ENCODE results near the gene PCGF5.
"Not testable (repeated sequence)": the region's sequence is repeated elsewhere in the genome, so short reads cannot be mapped to it uniquely, and the experiment has no call there.

PCGF5 gene

DNA sequence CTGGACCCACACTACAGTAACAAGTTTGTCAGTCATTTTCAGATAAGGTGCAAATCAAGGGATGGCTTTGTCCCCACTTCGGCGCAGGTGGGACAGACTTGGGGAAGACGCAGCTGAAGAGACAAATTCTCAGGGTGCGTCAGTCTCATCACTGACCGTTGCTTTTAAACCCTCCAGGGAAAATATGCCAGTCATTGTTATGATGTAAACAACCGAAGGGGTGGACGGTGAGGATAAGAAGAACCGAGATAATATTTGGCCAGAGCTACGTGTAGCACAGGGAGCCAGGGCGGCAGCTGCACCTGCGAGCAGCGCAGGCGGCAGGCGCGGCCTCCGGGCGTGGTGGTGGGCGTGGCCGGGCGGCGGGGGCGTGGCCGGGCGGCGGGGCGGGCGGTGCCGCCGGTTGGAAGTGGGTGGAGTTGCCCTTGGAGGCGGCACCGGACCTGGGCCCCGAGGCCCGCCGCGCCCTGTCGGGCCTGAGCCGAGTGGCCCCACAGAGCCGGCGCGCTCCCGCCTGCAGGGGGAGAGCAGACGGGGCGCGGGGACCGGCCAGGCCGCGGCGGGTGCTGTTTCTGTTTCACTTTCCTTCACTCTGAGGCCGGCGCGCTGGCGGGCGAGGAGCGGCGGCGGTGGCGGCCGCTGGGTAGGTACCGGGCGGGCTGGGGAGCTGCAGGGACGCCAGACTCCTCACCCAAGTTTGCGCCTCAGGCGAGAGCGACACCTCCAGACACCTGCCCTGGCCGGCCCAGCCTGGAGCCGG is at the start of gene PCGF5:
Gene PCGF5 (plus strand): TSS at position 470 of the 760 bp plus-strand sequence. CDS start 2,209 bp downstream, outside the sequence.
- DNase-seq: no peak

DNA sequence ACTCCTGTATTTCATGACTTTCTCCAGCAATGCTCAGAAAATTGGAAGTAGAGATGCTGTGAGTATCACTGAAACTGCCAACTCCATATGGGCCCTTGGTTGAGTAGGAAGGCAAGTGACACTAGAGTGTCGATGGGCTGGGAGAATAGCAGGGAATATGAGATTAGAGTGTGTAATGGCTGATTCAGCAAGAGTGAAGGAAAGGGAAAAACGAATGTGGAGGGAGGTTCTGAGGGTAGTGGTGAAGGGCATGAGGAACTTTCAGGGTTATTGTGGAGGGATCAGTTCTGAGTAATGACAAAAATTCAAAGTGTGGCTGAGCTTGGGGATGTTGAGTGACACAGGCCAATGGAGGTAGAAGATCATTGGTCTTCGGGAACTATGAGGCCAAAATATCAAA is 49.0 kb upstream of the PCGF5 start:
- DNase-seq: no peak

DNA sequence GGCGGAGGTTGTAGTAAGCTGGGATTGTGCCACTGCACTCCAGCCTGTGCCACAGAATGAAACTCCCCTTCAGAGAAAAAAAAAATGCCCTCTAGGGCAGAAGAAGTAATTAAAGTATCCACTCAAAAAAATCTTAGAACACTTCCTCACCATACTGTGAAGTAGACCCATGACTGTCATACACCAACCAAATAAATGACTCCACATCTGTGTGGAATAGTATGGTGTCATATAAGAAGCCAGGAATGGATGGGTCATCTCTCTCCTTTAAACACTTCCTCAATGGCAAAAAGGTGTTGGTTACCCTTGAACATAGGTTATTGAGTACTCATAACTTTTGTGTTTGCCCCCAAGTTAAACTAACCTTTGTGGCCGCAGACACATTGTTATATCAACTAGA is 48.1 kb upstream of the PCGF5 start:
- no peak for DNase-seq

DNA sequence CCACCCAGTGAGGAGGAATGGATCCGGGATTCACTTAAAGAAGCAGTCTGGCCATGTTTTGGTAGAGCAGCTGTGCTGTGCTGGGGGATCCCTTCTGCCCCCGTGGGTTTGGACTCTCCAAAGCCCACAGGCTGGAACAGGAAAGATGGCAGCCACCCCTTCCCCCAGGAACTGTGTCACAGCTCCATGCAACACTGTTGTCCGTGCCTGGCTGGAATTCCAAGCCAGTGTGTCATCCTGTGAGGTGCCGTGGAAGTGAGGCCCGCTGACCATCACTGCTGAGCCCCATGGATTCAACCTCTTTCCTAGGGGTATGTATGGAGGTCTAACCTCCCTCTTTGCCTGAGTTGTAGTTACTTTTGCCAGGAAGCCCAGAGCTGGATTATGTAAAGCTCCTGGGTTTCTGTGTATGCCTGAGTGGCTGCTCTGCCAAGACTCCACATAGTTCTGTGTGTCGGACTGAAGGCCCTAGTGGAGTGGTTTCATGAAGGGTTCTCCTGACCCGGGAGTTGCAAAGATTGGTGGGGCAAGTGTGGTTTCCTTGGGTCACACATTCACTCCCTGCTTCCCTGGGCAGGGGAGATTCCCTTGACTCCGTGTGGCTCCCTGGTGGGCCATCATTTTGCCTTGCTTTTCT is 35.1 kb upstream of the PCGF5 start:
- no peak for DNase-seq

DNA sequence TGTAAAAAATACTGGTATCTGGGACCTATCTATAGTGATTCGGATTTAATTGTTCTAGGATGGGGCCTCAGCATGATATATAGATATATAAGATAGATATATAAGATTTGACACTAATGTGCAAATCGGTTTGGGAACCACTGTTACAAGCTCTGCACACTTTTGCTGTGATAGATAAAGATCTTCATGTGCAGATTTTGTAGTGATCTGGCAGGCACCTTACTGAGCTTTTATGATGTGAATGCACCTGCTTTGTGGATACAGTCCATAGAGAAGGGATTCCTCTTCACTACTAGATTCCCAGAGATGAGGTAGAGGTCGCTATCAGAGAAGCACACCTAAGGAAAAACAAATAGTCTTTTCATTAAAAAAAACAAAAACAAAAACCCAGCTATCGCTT is 33.3 kb upstream of the PCGF5 start:
- no peak for DNase-seq

DNA sequence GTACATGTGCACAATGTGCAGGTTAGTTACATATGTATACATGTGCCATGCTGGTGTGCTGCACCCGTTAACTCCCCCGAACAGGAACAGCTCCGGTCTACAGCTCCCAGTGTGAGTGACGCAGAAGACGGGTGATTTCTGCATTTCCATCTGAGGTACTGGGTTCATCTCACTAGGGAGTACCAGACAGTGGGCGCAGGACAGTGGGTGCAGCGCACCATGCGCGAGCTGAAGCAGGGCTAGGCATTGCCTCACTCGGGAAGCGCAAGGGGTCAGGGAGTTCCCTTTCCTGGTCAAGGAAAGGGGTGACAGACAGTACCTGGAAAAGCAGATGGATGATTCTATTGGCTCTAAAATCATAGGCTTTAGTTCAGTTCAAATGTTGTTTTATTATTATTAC is 32.5 kb upstream of the PCGF5 start:
- not testable (repeated sequence) for DNase-seq

DNA sequence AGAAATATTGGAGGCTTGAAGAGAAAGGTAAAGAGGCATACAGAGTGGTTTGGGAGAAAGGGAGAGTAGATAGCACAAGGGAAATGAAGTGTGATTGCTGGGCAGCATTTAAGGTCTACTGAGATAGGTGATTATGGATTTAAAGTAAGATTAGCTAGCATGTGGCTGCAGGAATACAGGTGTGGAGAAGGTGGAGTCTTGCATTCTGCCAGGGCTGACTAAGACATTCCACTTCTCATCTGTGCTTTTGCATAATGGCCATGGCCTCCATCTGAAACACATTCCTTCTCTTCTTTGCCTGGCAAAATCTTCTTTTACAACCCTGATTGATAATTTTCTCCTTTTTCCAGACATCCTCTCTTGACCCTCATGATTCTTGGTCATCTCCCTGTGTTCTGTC is 31.6 kb upstream of the PCGF5 start:
- no peak for DNase-seq

DNA sequence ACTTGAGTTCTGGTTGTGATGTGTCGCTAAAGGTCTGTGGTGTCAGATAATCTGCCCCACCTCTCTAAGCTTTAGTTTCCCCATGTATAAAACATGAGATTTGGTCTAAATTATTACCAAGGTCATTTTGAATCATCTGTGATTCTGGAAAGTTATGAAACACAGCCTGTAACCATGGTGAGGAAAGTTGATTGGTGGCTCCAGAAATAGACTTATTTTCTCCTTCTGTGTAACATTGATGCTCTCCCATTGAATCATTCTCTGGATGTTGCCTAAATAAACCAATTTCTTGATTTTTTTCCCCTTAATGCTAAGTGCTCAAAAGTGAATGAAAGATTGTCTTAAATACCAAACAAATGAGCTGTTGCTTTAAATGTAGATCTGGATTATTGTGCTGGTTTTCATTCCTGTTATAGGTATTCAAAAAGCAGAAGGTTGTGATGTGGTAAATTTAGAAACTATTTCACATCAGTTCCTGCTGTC is 30.0 kb upstream of the PCGF5 start:
- no peak for DNase-seq

DNA sequence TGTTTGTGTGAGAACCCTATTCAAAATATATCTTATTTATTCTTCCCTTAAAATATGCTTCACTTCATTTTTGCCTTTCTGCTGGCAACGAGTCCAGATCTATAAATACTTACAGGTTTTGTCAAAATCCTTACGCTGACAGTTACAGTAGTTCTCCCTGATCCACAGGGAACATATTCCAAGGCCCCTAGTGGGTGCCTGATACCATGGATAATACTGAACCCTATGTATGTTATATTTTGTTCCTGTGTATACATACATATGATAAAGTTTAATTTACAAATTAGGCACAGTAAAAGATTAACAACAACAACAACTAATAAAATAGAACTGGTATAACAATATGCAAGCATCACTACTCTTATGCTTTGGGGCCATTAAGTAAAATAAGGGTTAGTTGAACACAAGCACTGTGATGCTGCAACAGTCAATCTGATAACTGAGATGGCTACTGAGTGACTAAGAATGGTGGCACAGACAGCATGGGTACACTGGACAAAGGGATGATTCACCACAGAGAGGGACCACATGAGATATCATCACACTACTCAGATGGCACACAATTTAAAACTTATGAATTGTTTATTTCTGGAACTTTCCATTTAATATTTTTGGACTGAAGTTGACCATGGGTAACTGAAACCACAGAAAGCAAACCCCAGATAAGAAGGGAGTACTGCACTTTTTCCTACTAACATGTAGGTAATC is 29.4 kb upstream of the PCGF5 start:
- no peak for DNase-seq

DNA sequence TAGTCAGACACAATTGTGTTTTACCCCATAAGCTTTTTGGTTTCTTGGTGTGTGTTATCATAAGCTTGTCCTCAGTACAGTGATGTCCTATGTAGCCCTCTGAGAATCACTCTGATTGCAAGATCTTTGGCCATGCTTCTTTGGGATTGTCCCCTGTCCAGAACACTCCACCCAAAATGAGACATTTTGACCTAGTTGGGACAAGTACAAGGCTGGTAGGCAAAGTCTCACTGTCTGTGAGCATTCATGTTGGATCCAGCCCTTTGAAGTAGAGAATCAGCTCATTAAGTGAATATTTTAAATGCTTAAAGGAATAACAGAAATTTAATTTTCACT is 28.9 kb upstream of the PCGF5 start:
- DNase-seq: no peak

DNA sequence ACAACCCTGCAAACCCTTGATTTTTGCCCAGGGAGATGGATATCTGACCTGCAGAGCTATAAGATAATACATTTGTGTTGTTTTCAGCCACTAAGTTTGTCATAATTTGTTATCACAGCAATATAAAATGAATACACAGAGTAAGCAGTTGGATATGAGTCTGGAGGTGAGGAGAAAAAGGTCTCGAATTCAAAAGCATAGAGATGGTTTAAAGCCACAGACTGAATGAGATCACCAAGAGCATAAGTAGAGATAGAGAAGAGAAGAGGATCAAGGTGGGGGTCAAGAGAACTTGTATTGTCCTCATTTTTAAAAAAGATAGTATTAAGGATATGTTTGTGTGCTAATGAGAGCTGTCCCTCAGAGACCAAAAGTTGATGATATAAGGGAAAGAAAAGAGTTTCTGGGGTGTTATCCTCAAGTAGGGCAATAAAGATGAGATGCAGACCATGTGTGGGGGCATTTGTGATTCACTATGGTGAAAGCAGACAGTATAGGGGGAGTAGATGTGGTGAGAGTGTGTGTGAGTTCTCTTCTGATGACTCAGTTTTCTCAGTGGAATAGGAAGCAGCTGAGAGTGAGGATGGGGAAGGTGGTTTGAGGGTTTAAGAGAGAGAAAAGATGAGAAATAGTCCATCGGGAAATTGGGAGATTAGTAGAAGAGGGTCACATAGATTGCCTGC is 25.8 kb upstream of the PCGF5 start:
- no peak for DNase-seq

DNA sequence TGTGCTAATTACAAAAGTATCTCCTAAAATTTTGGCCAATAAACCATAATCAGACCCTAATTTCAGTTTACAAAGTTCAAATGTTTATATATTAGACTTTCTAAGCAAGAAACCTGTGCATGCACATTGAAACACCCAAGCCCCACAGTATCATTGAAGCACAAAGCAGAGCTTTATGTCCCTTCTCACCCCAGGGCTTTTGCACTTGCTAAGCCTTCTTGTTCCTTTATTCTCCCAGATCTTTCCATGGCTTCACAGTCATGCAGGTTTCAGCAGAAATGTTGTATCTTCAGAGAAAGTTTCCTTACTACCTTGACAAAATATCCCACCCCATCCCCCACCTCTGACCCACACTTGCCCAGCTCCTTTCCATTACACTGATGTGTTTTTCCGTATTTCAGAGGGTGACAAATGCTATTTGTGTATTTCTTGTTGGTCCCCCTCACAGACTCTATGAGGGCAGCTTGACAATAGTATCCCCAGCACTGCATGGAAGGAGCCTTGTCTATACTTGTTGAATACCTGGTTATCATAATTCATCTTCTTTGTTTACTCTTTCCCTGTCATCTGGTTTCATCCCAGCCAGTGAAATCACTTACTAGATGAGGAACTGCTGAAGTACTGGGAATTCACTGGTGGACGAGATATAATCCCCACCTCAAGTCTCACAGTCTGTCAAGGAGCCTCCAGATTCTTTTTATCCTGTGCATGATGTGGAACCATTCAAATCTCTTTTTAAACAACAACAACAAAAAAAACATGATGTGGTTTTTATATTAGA is 24.0 kb upstream of the PCGF5 start:
- DNase-seq: peak; percentile 10

DNA sequence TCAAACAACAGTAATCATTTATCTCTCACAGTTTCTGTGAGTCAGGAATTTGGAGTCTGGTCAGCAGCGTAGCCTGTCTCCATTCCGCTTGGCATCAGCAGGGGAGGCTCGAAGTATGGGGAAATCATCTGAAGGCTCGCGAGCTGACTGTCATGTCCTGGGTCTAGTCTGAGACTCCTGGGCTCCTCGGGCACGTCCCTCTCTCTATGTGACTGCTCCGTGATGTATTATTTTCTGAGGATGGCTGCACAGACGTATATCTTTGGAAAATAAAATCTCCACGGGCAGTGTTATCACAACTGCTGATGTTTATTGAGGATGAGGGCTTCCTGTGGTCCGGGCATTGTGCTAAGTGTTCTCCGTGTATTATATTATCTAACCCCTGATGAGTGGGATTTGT is 23.3 kb upstream of the PCGF5 start:
- no peak for DNase-seq

DNA sequence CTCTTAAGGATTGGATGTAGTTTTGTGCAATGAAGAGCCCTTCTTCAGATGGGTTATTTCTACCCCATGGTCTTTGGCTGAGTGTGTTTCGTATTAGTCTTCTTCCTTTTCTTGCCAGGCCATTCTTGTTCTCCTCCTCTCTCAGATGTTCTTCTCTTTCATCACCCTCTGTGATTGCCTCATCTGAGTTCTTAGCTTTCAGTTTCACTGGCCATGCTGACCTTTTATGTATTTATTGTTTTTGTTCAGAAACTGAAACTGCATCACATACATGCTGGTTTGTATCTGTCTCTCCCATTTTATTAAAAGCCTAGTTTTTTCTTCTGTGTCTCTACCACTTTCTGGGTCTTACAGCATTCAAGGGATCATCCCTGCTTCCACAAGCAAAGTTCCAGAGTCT is 21.7 kb upstream of the PCGF5 start:
- no peak for DNase-seq

DNA sequence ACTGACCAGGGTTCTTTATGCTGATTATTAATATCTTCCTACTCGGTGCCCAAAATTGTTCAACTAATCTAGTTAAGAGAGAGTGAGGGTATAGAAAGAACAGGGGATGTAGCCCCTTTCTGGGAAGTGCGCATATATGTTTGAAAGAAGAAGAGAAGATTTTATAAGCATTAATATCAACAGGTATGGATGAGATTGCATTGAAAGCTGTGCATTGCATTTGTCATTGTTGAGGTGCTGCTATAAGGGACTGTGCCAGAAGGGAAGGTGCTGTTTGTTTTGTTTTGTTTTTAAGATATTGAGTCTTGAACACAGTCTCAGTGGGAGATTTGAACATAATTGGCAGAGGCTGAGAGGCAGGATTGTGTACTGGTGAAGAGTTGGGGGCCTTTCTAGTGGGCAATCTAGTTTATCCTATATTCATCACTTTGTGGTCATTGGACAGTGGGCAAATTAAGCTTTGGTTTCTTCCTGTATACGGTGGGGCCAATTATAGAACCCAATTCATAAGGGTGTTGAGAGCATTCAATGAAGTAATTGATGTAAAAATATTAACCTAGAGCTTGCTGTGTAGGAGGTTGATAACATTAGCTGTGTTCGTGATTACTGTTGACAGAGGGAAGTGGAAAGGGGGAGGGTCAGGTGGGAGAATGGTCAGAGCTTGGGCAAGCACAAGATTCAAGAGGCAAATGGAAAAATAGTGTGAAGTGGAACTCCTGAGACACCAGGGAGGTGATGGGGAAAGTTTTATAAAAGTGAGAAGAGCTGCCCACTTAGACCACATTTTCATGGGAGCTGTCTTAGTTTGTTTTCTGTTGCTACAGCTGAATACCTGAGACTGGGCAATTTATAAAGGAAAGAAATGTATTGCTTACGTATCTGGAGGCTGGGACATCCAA is 19.9 kb upstream of the PCGF5 start:
- DNase-seq: no peak

DNA sequence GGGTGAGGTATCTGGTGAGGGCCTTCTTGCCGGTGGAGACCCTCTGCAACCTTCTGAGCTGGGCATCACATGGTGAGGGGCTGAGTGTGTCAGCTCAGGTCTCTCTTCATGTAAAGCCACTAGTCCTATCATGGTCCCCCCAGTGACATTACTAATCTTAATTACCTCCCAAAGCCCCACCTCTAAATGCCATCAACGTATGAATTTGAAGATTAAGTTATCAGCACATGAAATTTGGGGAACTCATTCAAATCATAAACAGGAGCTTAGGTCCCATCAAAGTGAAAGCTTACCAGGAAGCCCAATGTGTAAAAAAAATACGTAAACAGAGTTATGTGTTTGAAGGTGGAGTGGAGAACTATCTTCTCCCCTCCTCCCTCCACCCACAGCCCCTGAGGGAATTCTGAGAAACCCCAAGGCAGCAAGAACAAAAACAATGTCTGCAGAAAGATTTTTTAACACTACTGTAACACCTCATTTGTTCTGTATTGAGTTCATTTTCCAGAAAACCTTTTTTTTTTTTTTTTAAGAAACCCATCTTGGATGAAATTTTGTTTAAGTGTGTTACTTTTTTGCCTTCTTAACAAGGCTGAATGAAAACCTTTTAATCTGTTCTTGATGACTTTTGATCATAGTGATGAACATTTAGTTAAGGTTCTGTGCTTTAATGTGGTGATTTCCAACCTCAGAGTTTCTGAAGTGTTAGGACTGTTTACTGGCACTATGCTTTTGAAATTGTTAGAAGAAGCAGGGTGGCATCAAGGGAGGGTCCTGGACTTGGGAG is 19.1 kb upstream of the PCGF5 start:
- no peak for DNase-seq

DNA sequence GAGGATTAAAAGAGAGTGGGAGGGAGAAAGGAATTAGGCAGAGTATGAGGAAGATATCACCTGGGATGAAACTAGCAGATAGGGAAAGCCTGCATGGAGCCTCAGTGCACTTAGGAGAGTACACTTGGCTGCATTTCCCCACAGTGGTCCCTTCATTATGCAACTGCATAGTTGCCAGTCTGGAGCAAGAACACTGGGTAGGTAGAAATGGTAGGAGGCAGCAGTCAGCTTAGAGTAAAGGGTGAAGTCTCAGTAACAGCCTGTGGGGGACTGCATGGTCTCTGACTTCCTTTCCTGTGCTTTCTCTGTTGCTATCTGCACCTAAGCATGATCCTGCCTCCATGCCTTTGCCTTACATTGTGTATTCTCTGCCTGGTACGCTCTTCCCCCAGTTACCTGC is 14.0 kb upstream of the PCGF5 start:
- DNase-seq: no peak

DNA sequence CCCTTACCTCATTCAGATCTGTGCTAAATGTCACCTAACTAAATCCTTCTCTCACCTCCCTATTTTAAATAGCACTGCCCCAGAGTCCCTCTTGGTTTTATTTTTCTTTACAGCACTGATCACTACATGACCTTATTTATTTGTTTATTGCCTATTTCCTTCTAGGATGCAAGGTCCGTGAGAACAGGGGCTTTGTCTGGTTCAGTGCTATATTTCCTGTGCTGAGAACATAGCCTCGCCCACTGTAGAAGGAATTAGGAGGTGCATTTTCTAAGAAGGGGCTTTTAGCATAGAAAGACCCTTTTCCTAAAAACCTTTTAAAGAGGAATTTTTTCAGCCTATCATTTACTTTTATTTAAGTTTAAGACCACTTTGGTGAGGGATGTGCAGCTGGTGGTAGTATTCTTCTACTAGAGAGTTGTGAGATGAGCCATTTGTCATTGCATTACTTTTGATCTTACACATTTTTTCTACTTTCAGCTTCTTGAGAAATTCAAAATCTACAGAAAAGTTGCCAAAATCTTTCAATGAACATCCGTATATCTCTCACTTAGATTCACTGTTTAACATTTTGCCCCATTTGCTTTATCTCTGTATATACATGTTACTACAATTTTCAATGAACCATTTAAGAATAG is 13.5 kb upstream of the PCGF5 start:
- DNase-seq: no peak

DNA sequence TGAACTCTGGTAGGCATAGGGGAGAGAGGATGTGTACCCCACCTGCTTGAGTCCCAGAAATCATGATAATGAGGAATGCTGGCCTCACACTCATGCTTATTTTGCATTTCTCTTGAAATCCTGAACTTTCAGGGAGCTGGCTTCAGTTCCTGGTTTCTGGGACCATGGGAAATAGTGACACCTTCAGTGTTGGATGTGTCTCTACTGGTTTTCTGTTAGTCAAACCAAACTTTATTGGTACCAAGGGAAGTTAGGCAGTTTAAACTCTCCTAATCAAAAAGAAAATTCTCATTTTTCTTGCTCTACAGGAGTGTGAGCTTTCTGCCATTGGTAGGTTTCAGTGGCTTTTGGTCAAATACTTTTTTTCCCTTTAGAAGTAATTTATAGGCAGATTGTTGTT is 11.8 kb upstream of the PCGF5 start:
- DNase-seq: no peak

DNA sequence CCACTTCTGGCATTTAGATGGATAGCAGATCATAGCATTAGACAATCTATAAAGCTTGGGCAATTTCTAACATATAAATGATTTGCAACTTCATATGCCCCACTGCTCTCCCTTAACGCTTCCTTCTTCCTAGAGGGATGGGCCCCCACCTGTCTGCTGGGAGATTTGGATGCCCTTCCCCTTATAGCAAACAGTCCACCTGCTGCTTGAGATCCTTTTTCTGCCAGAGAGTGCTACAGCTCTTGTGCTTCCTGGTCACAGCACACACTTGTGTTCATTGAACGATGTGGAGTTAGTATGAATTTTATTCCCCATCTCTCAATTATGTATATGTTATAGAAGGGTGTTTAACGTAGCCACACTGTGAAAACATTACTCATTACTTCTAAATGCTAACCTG is 10.4 kb upstream of the PCGF5 start:
- peak; percentile 41 for DNase-seq
